ENCODE measurements around the gene ASRGL1.

GRCh38 chr11:62370743-62371440 lies 33.6 kb downstream of the ASRGL1 start:
- TF ChIP-seq POLR2A (IDR thresholded peaks at IDR 0.05), result no peak
- TF ChIP-seq CTCF (IDR thresholded peaks at IDR 0.05), result no peak
